Measurements from ENCODE around the gene WNT8B.

Gene WNT8B

DNA sequence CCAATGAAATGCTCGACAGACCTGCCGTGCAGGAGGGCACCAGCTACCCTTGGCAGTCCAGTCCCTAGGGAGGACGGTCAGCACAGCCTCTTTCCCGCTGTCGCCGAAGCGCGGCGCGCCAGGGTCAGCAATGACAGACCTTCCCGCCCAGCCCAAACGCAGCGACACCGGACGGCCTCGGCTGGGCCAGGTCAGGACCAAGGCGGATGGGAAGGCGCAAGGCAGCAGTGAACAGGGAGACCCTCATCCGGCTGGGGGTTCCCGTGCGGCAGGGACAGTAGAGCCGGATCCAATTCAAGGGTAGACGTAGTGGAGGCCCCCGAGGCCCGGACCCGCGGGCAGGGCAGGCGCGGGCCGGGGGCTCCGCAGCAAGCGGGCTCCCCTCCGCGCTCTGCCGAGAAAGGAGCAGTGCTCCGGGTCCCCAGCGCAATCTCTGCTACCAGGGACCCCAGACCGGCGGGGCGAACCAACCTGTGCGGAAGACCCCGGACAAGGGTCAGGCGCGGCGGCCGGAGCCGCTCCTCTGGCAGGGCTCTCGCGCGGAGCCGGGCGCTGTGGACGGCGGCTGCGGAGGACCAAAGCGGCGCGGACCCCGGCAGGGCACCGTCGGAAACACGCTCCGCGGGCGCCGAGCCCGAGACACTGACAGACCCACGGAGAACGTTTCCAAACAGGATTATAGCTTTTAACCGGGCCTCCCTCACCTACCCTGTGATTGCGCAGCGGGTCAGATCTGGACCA is 56.7 kb downstream of the WNT8B start, which contains the start of gene SEC31B:
TSS of gene SEC31B (minus strand) at position 551 of the 741 bp plus-strand sequence. CDS start 2,909 bp downstream, outside the sequence.
- no peak for DNase-seq (ENCODE audit: low read depth in 3 of 3)

DNA sequence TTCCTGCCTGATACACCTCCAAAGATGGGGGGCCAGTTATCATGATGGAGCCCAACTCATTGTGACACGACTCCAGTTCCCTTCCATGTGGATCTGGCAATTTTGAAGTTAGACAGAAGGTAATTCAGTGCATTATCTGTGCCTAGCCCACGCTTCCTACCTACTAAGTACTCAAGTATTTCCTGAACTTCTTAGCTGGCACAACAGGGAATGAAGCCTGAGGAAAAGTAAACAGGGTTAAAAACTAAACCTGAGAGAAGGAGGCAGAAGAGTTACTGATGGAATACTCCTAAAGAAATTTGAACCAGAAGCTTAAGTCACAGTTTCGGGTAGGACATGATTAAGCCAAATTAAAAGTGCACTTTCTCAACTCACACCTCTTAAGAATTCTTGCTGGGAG is 58.0 kb downstream of the WNT8B start:
- no peak for DNase-seq (ENCODE audit: low read depth in 3 of 3)

DNA sequence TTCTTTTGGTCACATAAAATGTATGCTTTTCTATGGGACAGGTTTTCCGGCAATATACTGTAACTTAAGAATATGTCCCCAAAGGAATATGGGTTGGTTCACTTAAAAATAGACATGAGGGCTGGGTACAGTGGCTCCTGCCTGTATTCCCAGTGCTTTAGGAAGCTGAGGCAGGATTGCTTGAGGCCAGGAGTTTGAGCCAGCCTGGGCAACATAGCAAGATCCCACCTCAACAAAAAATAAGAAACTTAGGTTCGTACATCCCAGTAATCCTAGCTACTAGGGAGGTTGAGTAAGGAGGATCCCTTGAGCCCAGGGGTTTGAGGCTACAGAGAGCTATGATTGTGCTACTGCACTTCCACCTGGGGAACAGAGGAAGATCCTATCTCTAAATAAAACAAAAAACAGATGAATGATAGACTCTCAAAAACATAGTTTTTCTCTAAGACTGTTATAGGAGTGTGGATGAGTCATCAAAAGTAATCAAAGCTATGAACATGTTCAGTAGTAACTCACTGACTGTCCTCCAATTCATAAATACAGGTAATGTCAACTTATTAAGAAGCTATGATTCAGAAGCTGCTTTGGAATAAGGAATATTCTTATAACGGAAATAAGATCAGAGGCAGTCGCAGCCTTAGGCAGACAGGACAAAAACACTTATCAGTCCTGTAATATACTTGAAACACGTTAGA is 59.4 kb downstream of the WNT8B start:
- DNase-seq (ENCODE audit: low read depth in 3 of 3), result no peak

- no peak for DNase-seq (ENCODE audit: low read depth in 3 of 3)
Measured at GRCh38 chr10:100522945-100523344, 60.1 kb downstream of the WNT8B start.

- DNase-seq (ENCODE audit: low read depth in 3 of 3), result no peak
Measured at GRCh38 chr10:100524206-100524605, 61.4 kb downstream of the WNT8B start.

- no peak for DNase-seq (ENCODE audit: low read depth in 3 of 3)
Measured at GRCh38 chr10:100524638-100525037, 61.8 kb downstream of the WNT8B start.

- no peak for DNase-seq (ENCODE audit: low read depth in 3 of 3)
Measured at GRCh38 chr10:100528123-100528886, 65.5 kb downstream of the WNT8B start.

GRCh38 chr10:100528921-100529474 is 66.2 kb downstream of the WNT8B start:
- no peak for DNase-seq (ENCODE audit: low read depth in 3 of 3)

DNA sequence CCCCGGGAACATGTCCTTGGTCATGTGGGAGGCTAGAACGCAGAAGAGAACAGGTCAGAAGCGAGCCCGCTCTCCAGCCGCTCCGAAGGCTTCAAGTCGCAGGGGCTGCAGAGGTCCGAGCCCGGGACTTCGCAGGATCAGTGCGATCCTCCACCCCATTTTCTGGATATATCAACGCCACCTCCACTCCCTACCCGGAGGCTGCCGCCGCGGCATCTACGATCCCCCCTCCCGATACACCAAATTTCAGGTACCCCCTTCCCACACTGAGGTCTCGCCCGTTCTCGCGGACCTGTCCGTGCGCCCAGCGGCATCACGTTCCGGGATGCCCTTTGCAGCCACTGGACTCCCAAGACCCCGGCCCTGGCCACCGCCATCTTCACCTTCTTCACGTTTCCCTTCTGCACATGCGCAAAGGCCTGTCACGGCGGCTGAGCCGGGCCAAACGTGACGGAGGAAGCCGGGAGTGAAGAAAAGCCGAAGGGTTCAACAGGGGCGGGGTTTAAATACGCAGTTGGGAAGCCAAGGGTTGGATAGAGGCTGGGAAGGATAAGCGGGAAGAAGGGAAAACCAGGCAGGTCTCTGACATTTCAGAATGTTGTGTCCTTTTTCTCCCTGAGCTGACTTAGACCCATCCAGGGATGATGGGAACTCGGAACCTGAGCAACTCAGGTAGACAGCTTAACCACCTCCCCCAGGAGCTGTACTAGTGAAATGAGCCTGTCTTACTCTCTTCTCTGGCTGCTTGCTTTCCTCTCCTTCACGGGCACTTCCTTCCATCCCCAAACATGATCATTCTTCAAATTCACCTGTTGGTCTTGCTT is 66.9 kb downstream of the WNT8B start, which contains the start of gene NDUFB8:
TSS of gene NDUFB8 (minus strand) at position 397 of the 824 bp plus-strand sequence. CDS start at position 377, 20 bp downstream.
- DNase-seq (ENCODE audit: low read depth in 3 of 3), result peak; percentile 77 to 91 (median 82)

GRCh38 chr10:100531761-100532160 is 69.0 kb downstream of the WNT8B start:
- DNase-seq (ENCODE audit: low read depth in 3 of 3), result no peak
